Stomach smooth muscle (tissue), 2 donors: ENCODE data around the gene MFAP4.

Source experiments
- H3K27ac ChIP-seq: one replicate; pipeline ENCODE4 v1.7.0; 2013; ENCODE audit warnings: mild to moderate bottlenecking, low read length, inconsistent platforms
- H3K27me3 ChIP-seq, 2 donors: one replicate each; pipeline ENCODE4 v1.7.0; 2013; ENCODE audit warnings: low read length in 2 of 2; ENCODE audit not compliant: insufficient read depth in 2 of 2, control insufficient read depth in 1 of 2
- H3K36me3 ChIP-seq, 2 donors: one replicate each; pipeline ENCODE4 v1.7.0; 2013; ENCODE audit warnings: low read length in 2 of 2; ENCODE audit not compliant: control insufficient read depth in 2 of 2, insufficient read depth in 2 of 2
- H3K4me1 ChIP-seq: one replicate; pipeline ENCODE4 v1.7.0; 2013; ENCODE audit warnings: low read length; ENCODE audit not compliant: control insufficient read depth, insufficient read depth
- H3K4me3 ChIP-seq, 2 donors: one replicate each; pipeline ENCODE4 v1.7.0; 2013; ENCODE audit warnings: low read length in 2 of 2
- H3K9ac ChIP-seq, 2 donors: one replicate each; pipeline ENCODE4 v1.7.0; 2013; ENCODE audit warnings: low read length in 2 of 2, mild to moderate bottlenecking in 1 of 2
- H3K9me3 ChIP-seq, 2 donors: one replicate each; pipeline ENCODE4 v1.7.0; 2013; ENCODE audit warnings: low read length in 2 of 2; ENCODE audit not compliant: control insufficient read depth in 2 of 2
- donor health status: healthy.
- donor health status: Pancreatic carcinoma.

The MFAP4 gene

DNA sequence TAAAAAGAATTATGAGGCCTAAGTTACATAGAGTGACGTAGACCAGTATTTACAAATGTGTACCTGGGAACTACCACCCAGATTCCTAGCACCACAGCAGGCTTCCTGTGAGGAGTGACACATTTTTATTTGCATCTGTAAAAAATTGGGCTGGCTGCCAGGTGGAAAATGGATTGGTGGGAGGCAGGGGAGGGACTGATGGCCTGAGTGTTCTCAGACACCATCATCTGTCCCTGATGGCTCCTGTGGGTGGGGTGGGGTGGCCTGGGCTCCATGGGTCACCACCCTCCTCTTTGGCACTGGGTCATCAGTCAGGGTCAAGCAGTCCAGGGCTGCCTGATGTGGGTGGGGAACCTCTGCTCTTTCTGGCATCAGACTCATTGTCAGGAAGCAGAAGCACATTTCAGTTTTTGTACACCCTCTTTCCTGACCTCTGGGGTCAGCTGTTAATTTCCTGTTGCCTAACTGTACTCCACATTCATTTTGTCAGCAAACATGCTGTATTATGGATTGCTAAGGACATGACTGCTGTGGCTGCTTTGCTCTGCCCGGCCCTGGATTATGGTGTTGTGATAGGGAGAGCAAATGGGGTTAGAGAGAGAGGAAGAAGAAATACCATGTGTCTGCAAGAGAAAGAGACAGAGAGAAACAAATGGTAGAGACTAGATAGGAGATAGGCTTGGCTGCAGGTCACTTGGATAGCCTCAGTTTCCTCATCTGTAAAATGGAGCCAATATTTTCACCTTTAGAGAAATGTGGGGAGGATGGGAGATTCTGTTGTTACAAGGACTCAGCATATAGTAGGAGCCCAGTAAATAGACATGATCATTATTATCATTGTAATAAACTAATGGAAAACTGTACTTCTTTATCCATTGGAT lies 11.6 kb upstream of the MFAP4 start:
- H3K4me3 ChIP-seq, result no peak overlapping the region
- peaks cover 20% of the 10 kb centered on the region for H3K4me1 ChIP-seq
- H3K9ac ChIP-seq, result no peak overlapping the region
- H3K27me3 ChIP-seq, result no peaks in the 10 kb centered on the region
- peak overlapping the region; percentile 41 for H3K27ac ChIP-seq
- H3K9me3 ChIP-seq, result no peaks in the 10 kb centered on the region
- H3K36me3 ChIP-seq, result no peaks in the 10 kb centered on the region

DNA sequence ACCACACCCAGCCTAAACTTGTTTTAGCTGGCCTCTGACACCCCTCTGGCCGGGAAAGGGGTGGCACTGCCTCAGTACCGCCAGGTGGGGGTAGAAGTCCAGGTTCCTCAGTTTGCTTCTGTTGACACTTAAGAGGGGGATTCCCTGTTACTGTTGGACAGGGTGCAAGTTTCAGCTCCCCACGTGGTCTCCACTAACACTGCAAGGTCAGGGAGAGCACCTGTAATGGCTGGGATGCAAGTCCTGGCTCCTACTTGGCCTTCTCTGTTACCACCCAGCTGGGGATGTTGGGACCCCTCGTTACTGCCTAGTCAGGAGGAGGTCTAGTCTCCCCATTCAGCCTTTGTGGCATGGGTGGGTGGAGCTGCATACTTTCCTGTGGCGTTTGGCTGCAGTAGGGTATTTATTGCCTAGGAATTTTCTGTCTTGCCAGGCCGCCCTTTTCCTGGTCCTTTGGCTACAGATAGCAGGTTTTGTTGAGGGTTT lies 10.6 kb upstream of the MFAP4 start:
- Histone ChIP-seq H3K36me3 (no peaks in the 10 kb centered on the region), H3K9me3 (no peaks in the 10 kb centered on the region), H3K27me3 (no peaks in the 10 kb centered on the region), H3K9ac (no peak overlapping the region), H3K27ac (peak overlapping the region; percentile 41), H3K4me3 (no peak overlapping the region), H3K4me1 (peaks cover 23% of the 10 kb centered on the region)

DNA sequence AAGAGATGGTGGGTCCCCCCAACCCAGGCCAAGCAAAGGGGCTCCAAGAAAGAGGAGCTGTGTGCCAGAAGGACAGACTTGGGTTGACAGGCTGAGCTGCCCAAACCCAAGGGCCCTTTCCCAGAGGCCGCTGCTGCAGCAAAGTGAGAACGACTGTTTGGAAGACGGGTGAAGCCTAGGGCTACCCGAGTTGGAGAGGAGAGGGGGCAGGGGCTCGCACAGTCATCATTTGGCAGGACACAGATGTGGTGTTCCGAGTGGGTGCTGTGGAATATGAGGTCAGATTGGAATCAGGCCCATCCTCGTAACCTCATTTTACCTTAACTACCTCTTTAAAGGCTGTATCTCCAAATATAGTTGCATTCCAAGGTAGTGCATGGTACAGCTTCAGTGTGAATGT lies 5.3 kb upstream of the MFAP4 start:
- Histone ChIP-seq H3K9ac (peak overlapping the region in 1 of 2 donors; percentile 57), H3K36me3 (no peaks in the 10 kb centered on the region), H3K9me3 (no peaks in the 10 kb centered on the region), H3K27ac (peak overlapping the region; percentile 64), H3K4me1 (peaks cover 40% of the 10 kb centered on the region), H3K27me3 (no peaks in the 10 kb centered on the region), H3K4me3 (no peak overlapping the region)

GRCh38 chr17:19391432-19391831 lies 4.4 kb upstream of the MFAP4 start:
- no peak overlapping the region for H3K9ac ChIP-seq
- no peaks in the 10 kb centered on the region for H3K36me3 ChIP-seq
- H3K4me3 ChIP-seq, result no peak overlapping the region
- peaks cover 47% of the 10 kb centered on the region for H3K4me1 ChIP-seq
- H3K27ac ChIP-seq, result no peak overlapping the region
- H3K9me3 ChIP-seq, result no peaks in the 10 kb centered on the region
- H3K27me3 ChIP-seq, result no peaks in the 10 kb centered on the region

DNA sequence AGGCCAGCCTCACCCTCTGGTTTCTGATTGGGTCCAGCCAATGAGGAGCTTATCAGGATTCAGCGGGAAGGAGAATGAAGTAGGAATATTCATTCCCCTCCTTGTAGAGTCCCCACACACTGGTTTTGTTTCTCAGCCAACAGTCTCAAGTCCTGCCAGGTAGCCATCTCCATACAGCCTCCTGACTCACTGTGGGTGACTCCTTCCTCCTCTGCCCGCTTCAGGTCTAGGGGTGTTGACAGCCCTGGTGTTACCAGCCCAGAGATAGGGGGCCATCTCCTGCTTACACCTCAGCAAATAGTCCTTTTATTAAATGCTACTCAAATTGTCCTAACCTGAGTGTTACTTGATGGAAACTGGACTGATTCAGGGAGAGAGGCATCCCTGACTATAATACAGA lies 4.0 kb upstream of the MFAP4 start:
- Histone ChIP-seq H3K27ac (peak overlapping the region; percentile 53), H3K27me3 (no peaks in the 10 kb centered on the region), H3K4me3 (no peak overlapping the region), H3K36me3 (no peaks in the 10 kb centered on the region), H3K4me1 (peaks cover 52% of the 10 kb centered on the region), H3K9me3 (no peaks in the 10 kb centered on the region), H3K9ac (no peak overlapping the region)

DNA sequence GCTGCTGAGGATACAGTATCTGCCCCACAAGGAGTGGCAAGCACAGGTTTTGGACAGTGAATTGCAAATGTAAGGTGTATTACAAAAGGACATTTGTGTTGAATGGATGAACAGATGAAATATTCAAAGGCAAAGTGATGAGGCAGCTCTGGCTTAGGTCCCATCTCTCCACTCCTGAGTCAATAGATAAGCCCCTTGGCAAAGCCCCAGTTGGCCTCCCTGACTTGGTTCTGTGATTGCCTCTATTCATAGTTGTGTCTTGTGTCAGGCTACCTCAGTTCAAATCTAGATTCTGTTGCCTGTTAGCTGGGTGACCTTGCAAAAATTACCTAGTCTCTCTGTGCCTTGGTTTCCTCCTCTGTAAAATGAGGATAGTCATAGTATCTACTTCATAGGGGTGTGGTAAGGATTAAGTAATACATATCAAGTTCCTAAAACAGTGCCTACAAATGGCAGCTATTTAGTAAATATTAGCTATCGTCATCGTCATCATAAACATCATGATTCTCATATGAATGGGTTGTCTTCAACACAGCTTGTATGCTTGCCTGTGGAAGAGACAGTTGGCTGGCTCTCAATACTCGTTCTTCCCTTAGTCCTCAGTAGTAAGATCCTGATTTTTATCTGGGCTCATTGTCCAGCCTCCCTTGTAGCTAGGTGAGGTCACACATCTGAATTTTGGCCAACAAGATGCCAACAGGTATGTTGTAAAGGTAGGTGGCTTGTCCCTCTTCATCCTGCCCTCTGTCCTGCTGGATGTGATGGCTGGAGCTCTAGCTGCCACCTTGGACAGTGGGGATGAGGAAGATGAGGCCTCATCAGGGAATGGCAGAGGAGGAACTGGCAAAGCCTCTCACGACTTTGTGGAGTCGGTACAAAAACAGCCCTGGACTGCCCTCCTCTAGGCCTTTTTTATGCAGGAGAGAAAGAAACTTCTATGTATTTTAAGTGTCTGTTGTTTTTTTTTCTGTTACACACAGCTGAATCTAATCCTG lies 2.1 kb upstream of the MFAP4 start:
- Histone ChIP-seq H3K4me1 (peaks cover 70% of the 10 kb centered on the region), H3K36me3 (peaks cover 3% of the 10 kb centered on the region in 2 donors), H3K4me3 (peak overlapping the region in 1 of 2 donors; percentile 22), H3K9me3 (no peaks in the 10 kb centered on the region), H3K27me3 (no peaks in the 10 kb centered on the region), H3K27ac (peak overlapping the region; percentile 94), H3K9ac (no peak overlapping the region)

- Histone ChIP-seq H3K9me3 (no peaks in the 10 kb centered on the region), H3K9ac (peak overlapping the region; percentile 55 to 76), H3K4me1 (peaks cover 79% of the 10 kb centered on the region), H3K36me3 (peaks cover 10 to 13% of the 10 kb centered on the region in 2 donors), H3K27me3 (no peaks in the 10 kb centered on the region), H3K4me3 (peak overlapping the region in 1 of 2 donors; percentile 35), H3K27ac (peak overlapping the region; percentile 94)
Observed at GRCh38 chr17:19387921-19388521, 1.0 kb upstream of the MFAP4 start.

DNA sequence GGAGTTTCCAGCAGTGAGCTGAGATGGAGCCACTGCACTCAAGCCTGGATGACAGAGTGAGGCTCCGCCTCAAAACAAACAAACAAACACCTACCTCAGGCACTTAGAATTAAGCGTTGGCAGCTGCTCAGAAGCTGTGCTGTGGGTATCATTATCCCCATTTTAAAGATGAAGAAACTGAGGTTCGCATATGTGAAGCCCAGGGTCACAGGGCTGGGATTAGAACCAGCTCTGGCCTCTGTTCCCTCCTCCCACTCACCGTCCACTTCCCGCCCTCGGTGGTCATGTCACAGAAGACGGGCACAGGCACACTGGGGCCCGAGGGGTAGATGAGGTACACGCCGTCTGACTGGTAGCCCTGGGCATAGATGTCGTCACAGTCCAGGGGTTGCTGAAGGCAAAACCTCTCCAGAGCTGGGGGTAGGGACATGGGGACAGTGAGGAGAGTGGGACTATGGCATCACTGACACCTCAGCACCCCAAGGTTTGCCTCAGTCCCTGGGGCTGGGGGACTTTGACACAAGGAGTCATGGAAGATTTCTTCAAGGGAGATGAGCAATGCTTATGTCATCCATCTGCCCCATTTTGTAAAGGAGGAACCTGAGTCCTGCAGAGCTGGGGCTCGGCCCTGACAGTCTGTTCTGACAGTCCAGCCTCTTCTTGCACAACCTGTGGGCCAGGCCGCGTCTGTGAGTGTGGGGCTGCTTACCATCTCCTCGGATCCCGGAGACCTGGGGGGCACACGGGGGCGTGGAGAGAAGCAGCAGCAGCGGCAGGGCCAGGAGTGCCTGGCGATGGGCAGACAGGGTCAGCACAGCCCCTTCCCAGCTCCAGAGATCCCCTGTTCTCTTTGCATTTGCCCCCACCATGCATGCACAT lies 700 bp downstream of the MFAP4 start:
- H3K4me1 ChIP-seq, result peaks cover 74% of the 10 kb centered on the region
- peak overlapping the region; percentile 73 to 76 for H3K9ac ChIP-seq
- no peaks in the 10 kb centered on the region for H3K27me3 ChIP-seq

GRCh38 chr17:19385521-19385983 lies 1.4 kb downstream of the MFAP4 start:
- peaks cover 23 to 32% of the 10 kb centered on the region in 2 donors for H3K36me3 ChIP-seq
- H3K4me1 ChIP-seq, result peaks cover 72% of the 10 kb centered on the region
- H3K9ac ChIP-seq, result peak overlapping the region; percentile 57 to 66
- no peaks in the 10 kb centered on the region for H3K9me3 ChIP-seq
- peak overlapping the region; percentile 94 for H3K27ac ChIP-seq
- no peaks in the 10 kb centered on the region for H3K27me3 ChIP-seq
- H3K4me3 ChIP-seq, result peak overlapping the region; percentile 54 to 75

More for the DNA sequence above, 700 bp downstream of the MFAP4 start:
- Histone ChIP-seq H3K36me3 (peaks cover 16 to 25% of the 10 kb centered on the region in 2 donors), H3K4me3 (peak overlapping the region; percentile 55 to 75), H3K27ac (peak overlapping the region; percentile 94), H3K9me3 (no peaks in the 10 kb centered on the region)
